ENCODE results near the gene STK32B. TPM values are rescaled to one million over a fixed set of nuclear protein-coding genes. Genes with fewer than 3 reads are reported as not detected.

The STK32B gene
- total RNA-seq, 4 donors from 2014 or later = 2.4 to 3.9 (median 3.1) TPM

DNA sequence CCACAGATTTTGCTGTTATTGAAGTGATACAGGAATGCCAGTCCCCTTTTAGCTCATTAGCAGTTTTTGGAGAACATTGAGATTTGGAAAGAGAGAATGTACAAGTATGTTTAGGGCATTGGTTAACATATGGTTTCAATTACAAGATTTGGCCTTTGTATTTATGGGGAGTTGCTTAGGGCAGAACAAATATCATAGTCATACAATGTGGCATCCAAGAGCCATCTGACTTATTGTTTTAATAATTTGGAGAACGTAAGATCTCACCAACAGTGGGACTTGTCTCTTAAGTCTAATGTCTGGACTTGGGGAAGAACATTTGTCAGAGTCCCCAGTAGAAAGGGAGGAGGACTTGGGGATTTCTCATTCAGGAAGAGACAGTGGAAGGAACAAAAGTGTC, 166.1 kb downstream of the STK32B start:
- no peak for ATAC-seq (ENCODE audit: low FRiP score)

DNA sequence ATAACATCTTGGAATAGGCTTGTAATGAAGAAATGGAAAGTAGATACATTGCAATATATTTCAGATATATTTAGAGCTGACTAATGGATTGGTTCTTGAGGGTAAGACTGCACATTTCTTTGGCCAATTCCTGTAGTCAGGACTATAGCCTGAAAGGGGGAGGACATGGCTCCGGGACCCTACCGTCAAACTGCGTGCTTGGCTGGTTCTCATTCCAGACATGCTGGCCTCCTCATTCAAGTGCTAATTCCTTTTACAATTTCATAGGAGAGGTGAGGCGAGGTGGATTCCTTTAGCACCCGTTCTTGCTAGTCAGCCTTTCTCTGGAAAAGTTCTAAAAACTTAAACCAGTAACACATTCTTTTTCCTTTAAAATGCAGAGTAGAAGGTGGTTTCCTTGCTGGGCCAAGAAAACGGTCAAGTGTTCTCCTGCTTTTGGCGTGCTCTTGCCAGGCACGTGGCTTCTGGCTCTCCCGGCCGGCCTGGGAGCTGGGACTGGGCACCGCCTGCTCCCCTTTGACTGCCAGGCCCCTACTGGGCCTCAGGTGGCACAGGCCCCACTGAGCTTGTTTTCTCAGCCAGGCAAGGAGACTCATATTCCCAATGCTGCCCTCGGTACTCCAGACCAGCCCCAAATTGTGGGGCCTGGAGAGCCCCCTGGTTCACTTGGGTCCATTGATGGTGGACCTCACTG, 167.2 kb downstream of the STK32B start:
- DNase-seq (ENCODE audit: low spot score) = no peak
- no peak for ATAC-seq (ENCODE audit: low FRiP score)

More for the DNA sequence above, 166.1 kb downstream of the STK32B start:
- TF ChIP-seq, protein P1, sequence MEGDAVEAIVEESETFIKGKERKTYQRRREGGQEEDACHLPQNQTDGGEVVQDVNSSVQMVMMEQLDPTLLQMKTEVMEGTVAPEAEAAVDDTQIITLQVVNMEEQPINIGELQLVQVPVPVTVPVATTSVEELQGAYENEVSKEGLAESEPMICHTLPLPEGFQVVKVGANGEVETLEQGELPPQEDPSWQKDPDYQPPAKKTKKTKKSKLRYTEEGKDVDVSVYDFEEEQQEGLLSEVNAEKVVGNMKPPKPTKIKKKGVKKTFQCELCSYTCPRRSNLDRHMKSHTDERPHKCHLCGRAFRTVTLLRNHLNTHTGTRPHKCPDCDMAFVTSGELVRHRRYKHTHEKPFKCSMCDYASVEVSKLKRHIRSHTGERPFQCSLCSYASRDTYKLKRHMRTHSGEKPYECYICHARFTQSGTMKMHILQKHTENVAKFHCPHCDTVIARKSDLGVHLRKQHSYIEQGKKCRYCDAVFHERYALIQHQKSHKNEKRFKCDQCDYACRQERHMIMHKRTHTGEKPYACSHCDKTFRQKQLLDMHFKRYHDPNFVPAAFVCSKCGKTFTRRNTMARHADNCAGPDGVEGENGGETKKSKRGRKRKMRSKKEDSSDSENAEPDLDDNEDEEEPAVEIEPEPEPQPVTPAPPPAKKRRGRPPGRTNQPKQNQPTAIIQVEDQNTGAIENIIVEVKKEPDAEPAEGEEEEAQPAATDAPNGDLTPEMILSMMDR (IDR thresholded peaks at IDR 0.05) = no peak
- DNase-seq (ENCODE audit: low spot score) = no peak

DNA sequence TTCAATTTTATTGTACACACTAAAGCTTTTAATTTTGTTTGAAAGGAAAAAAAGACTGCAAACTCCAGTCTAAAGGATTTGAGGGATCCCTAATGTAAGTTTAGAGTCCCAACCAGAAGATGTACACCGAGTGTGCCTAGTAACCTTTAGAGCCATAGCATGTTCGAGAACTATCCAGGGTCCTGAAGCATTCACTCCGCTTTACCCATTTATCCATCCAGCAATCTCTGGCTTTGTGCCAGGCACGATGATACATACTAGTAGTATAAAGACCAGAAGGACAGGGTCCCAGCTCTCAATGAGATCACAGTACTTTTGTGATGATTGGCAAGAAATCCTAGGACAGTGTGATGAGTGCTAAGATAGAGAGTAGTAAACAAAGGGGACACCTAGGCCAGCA, 168.7 kb downstream of the STK32B start:
- DNase-seq (ENCODE audit: low spot score) = no peak
- TF ChIP-seq, protein P1 (IDR thresholded peaks at IDR 0.05) = no peak
- no peak for ATAC-seq (ENCODE audit: low FRiP score)

More for the DNA sequence above, 167.2 kb downstream of the STK32B start:
- TF ChIP-seq, protein P1 (IDR thresholded peaks at IDR 0.05) = no peak

DNA sequence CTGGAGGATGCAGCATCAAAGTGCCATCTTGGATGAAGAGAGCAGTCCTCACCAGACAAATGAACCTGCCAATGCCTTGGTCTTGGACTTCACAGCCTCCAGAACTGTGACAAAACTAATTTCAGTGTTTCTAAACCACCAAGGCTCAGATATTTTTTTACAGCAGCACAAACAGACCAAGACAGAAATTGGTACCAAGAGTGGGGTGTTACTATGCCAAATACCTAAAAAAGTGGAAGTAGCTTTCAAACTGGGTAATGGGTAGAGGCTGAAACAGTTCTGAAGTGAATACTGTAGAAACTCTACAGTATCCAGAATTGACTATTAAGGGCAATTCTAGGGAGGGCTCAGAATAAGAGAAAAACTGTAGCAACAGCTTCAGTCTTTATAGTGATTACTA, 170.8 kb downstream of the STK32B start:
- TF ChIP-seq, protein P1 (IDR thresholded peaks at IDR 0.05) = no peak
- ATAC-seq (ENCODE audit: low FRiP score) (no peak), DNase-seq (ENCODE audit: low spot score) (no peak)

DNA sequence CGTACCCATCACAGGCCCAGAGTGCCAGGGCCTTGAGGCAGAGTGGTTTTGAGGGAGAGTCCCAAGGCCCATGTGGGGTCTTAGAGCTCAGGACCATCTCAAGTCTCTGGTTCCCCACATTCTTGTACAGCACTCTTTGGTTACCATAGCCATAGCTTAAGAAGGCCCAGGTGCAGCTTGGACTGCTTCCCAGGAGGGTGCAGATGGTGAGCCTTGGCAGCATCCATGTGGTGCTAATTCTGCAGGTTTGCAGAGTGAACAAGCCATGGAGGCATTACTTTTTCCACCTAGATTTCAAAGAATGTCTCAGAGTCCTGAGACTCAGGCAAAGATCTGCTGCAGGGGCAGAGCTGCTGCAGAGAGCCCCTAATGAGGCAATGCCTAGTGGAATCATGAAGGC, 171.7 kb downstream of the STK32B start:
- ATAC-seq (ENCODE audit: low FRiP score) = no peak

DNA sequence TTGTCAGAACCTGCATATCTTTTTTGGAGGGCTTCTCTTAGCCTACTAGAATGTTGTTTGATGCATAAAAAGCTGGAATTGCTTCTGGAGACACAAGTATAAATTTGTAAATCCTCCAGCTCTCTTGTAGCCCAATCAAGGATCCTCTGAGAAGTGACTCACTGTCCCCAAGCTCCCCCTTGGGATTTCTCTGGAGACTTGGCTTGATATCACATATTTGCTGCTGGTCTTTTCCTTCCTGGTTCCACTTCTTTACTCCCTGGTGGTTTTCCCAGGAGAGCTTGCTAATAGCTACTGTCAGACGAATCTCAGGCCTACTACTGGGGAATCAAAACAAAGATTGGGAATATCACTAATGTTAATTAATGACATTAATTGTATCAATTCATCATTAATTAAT, 173.1 kb downstream of the STK32B start:
- TF ChIP-seq, protein P1 (IDR thresholded peaks at IDR 0.05) = no peak
- ATAC-seq (ENCODE audit: low FRiP score) (no peak), DNase-seq (ENCODE audit: low spot score) (no peak)

More for the DNA sequence above, 171.7 kb downstream of the STK32B start:
- DNase-seq (ENCODE audit: low spot score) = no peak
- TF ChIP-seq, protein P1 (IDR thresholded peaks at IDR 0.05) = no peak

DNA sequence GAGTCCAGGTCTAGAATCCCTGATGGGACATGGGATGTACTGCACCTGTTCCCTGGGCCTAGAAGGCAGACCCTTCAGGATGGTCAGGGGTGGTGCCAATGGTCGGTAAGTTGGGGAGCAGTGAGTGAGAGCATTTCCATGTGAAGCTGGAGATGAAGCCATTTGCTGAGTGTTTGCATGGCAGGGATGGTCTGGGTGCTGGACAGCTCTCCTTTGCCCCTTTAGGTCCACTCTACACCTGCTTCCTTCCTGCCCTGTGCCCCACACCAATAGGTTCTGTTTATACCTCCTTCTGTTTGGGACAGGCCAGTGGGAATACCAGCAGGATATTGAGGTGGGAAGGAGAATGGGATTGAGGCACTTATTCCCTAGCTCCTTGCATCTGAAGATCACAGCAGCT, 181.3 kb downstream of the STK32B start:
- ATAC-seq (ENCODE audit: low FRiP score) (no peak), DNase-seq (ENCODE audit: low spot score) (no peak)
- TF ChIP-seq, protein P1 (IDR thresholded peaks at IDR 0.05) = no peak

Data from omental fat pad (tissue), 4 donors.